ENCODE results near the gene FRMD4A. TPM values are rescaled to one million over a fixed set of nuclear protein-coding genes. Genes with fewer than 3 reads are reported as not detected.

The FRMD4A gene
- total and polyA plus RNA-seq, 2 experiments from 2014 or later, result 5.4 to 10.3 TPM

DNA sequence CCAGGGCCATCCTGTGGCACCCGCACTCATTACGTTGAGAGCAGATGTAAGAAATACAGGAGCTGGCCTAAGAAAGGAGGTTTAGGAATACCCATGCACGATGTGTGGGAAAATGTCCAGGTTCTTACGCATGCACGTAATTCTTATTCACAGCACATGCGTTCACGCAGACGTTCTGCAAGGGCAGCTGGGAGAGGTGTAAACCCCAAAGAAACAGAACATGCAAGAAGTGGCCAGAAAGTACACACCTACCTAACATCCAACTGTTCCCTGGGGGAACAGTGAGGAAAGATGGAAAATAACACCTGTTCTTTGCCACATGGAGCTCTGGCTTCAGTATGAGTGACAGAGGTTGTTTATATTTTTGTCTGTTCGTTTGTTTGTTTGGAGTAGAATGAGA, 458.3 kb downstream of the FRMD4A start:
- Histone ChIP-seq H3K4me2 (no peak overlapping the region), H3K9me2 (replicated peaks; ENCODE audit: insufficient read depth) (no peaks in the 10 kb centered on the region), H3K36me3 (replicated peaks; ENCODE audit: insufficient read depth, low read depth) (no peaks in the 10 kb centered on the region), H3K4me3 (no peak overlapping the region), H3K79me2 (no peaks in the 10 kb centered on the region), H3K27me3 (no peaks in the 10 kb centered on the region), H3K27ac (no peak overlapping the region), H3K4me1 (ENCODE audit: insufficient read depth) (no peaks in the 10 kb centered on the region), H4K20me1 (ENCODE audit: insufficient read depth, poor library complexity, severe bottlenecking) (no peaks in the 10 kb centered on the region), H2AFZ (no peak overlapping the region), H3K9me3 (ENCODE audit: low read depth) (no peaks in the 10 kb centered on the region)
- WGBS (ENCODE audit: low lambda C conversion rate, missing lambda C conversion rate), result 81% methylated on average over 9 of the region's 9 CpGs
- TF ChIP-seq EZH2phosphoT487 (IDR thresholded peaks at IDR 0.05; ENCODE audit: low read depth, severe bottlenecking, unreplicated experiment), result no peak
- no peak for TF ChIP-seq CTCF (IDR thresholded peaks at IDR 0.05; ENCODE audit: poor library complexity)
- TF ChIP-seq EZH2 (IDR thresholded peaks at IDR 0.05; ENCODE audit: borderline replicate concordance), result no peak
- DNase-seq (ENCODE audit: low spot score), result no peak

- no peak overlapping the region for H3K4me2 ChIP-seq
- H3K9me3 ChIP-seq (ENCODE audit: low read depth), result no peaks in the 10 kb centered on the region
- H3K36me3 ChIP-seq (replicated peaks; ENCODE audit: insufficient read depth, low read depth), result no peaks in the 10 kb centered on the region
- H4K20me1 ChIP-seq (ENCODE audit: insufficient read depth, poor library complexity, severe bottlenecking), result no peaks in the 10 kb centered on the region
- no peak for DNase-seq (ENCODE audit: low spot score)
- H3K27me3 ChIP-seq, result no peaks in the 10 kb centered on the region
- H2AFZ ChIP-seq, result no peak overlapping the region
- no peak overlapping the region for H3K4me3 ChIP-seq
- H3K27ac ChIP-seq, result no peak overlapping the region
- 88% methylated on average over 11 of the region's 11 CpGs for WGBS (ENCODE audit: low lambda C conversion rate, missing lambda C conversion rate)
- TF ChIP-seq EZH2 (IDR thresholded peaks at IDR 0.05; ENCODE audit: borderline replicate concordance), result no peak
- no peak for TF ChIP-seq CTCF (IDR thresholded peaks at IDR 0.05; ENCODE audit: poor library complexity)
- TF ChIP-seq EZH2phosphoT487 (IDR thresholded peaks at IDR 0.05; ENCODE audit: low read depth, severe bottlenecking, unreplicated experiment), result no peak
- H3K9me2 ChIP-seq (replicated peaks; ENCODE audit: insufficient read depth), result no peaks in the 10 kb centered on the region
- H3K4me1 ChIP-seq (ENCODE audit: insufficient read depth), result no peaks in the 10 kb centered on the region
- no peaks in the 10 kb centered on the region for H3K79me2 ChIP-seq
Observed at GRCh38 chr10:13871776-13872175, 458.9 kb downstream of the FRMD4A start.

GRCh38 chr10:13871011-13871410, 459.7 kb downstream of the FRMD4A start:
- Histone ChIP-seq H3K27me3 (no peaks in the 10 kb centered on the region), H4K20me1 (ENCODE audit: insufficient read depth, poor library complexity, severe bottlenecking) (no peaks in the 10 kb centered on the region), H3K4me3 (no peak overlapping the region), H3K4me1 (ENCODE audit: insufficient read depth) (no peaks in the 10 kb centered on the region), H3K27ac (no peak overlapping the region), H3K9me3 (ENCODE audit: low read depth) (no peaks in the 10 kb centered on the region), H2AFZ (no peak overlapping the region), H3K4me2 (no peak overlapping the region), H3K36me3 (replicated peaks; ENCODE audit: insufficient read depth, low read depth) (no peaks in the 10 kb centered on the region), H3K9me2 (replicated peaks; ENCODE audit: insufficient read depth) (no peaks in the 10 kb centered on the region), H3K79me2 (no peaks in the 10 kb centered on the region)
- no peak for DNase-seq (ENCODE audit: low spot score)
- no peak for TF ChIP-seq EZH2phosphoT487 (IDR thresholded peaks at IDR 0.05; ENCODE audit: low read depth, severe bottlenecking, unreplicated experiment)
- no peak for TF ChIP-seq CTCF (IDR thresholded peaks at IDR 0.05; ENCODE audit: poor library complexity)
- TF ChIP-seq EZH2 (IDR thresholded peaks at IDR 0.05; ENCODE audit: borderline replicate concordance), result no peak
- WGBS (ENCODE audit: low lambda C conversion rate, missing lambda C conversion rate), result 81% methylated on average over 9 of the region's 9 CpGs

DNA sequence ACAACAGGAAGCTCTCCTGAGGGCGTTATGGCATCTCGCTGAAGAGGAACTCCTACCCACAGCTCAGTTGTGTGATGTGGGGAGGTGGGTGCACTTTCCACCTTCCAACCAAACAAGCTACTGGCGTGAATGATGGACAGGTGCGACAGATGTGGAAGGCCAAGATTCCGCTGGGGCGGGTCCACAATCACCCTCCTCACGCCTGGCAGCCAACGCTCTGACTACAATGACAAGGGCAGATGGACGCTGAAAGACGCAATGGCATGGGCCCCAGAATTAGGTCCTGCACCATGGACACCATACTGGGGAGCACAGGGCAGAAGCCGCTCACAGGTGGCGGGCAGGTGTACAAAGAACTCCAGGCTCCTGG, 461.4 kb downstream of the FRMD4A start:
- Histone ChIP-seq H3K4me1 (ENCODE audit: insufficient read depth) (no peaks in the 10 kb centered on the region), H3K27ac (no peak overlapping the region), H3K79me2 (no peaks in the 10 kb centered on the region), H3K9me3 (ENCODE audit: low read depth) (no peaks in the 10 kb centered on the region), H3K4me2 (no peak overlapping the region), H2AFZ (no peak overlapping the region), H3K36me3 (replicated peaks; ENCODE audit: insufficient read depth, low read depth) (no peaks in the 10 kb centered on the region), H3K9me2 (replicated peaks; ENCODE audit: insufficient read depth) (no peaks in the 10 kb centered on the region), H3K4me3 (no peak overlapping the region), H3K27me3 (no peaks in the 10 kb centered on the region), H4K20me1 (ENCODE audit: insufficient read depth, poor library complexity, severe bottlenecking) (no peaks in the 10 kb centered on the region)
- TF ChIP-seq EZH2 (IDR thresholded peaks at IDR 0.05; ENCODE audit: borderline replicate concordance) (no peak), CTCF (IDR thresholded peaks at IDR 0.05; ENCODE audit: poor library complexity) (no peak), EZH2phosphoT487 (IDR thresholded peaks at IDR 0.05; ENCODE audit: low read depth, severe bottlenecking, unreplicated experiment) (no peak)
- 95% methylated on average over 12 of the region's 12 CpGs for WGBS (ENCODE audit: low lambda C conversion rate, missing lambda C conversion rate)
- DNase-seq (ENCODE audit: low spot score), result no peak

All from hepatocyte (in vitro differentiated cells).